Tibial nerve (tissue), 4 donors: ENCODE data around the gene CNRIP1. TPM values are rescaled to one million over a fixed set of nuclear protein-coding genes. Genes with fewer than 3 reads are reported as not detected.

ENCODE experiments used
- DNase-seq, 2 donors: peaks; one replicate each; pipeline ENCODE4 v3.0.0-alpha.2; 2019; ENCODE audit warnings: low spot score in 2 of 2
- H3K27ac ChIP-seq, 4 donors: fragments of 200-600 bp; sonication (generic) in 3 of 4; one replicate each; pipeline ENCODE4 v1.5.1; 2017 to 2019; ENCODE audit warnings: mild to moderate bottlenecking in 1 of 4
- H3K27me3 ChIP-seq, 2 donors: fragments of 200-600 bp; sonication (generic) in 1 of 2; one replicate each; pipeline versions ENCODE4 v1.5.1 to v1.6.0; 2017 to 2019
- H3K36me3 ChIP-seq, 3 donors: fragments of 200-600 bp; sonication (generic); one replicate each; pipeline ENCODE4 v1.5.1; 2018 to 2019
- H3K4me1 ChIP-seq, 4 donors: fragments of 200-600 bp; sonication (generic) in 3 of 4; one replicate each; pipeline ENCODE4 v1.5.1; 2017 to 2019
- H3K4me3 ChIP-seq, 4 donors: fragments of 200-600 bp; sonication (generic) in 3 of 4; one replicate each; pipeline ENCODE4 v1.5.1; 2017 to 2019; ENCODE audit warnings: mild to moderate bottlenecking in 1 of 4, moderate library complexity in 1 of 4
- H3K9me3 ChIP-seq, 4 donors: fragments of 200-600 bp; sonication (generic) in 3 of 4; one replicate each; pipeline ENCODE4 v1.5.1; 2017 to 2019
- CTCF ChIP-seq, 5 experiments: fragments of 200-600 bp in 3 of 5; fragments of 450-650 bp in 2 of 5; sonication (generic) in 3 of 5; IDR thresholded peaks; one replicate each; pipeline ENCODE4 v1.5.1; 2016 to 2019; ENCODE audit warnings: antibody characterized with exemption in 5 of 5, mild to moderate bottlenecking in 3 of 5, moderate library complexity in 2 of 5
- EP300 ChIP-seq, 2 donors: sonication (generic); formaldehyde crosslinking; IDR thresholded peaks; one replicate each; pipeline ENCODE4 v1.6.1; 2017; ENCODE audit warnings: antibody characterized with exemption in 2 of 2, mild to moderate bottlenecking in 1 of 2
- POLR2A ChIP-seq, 2 donors: fragments of 450-650 bp; IDR thresholded peaks; one replicate each; pipeline ENCODE4 v1.6.1; 2017; ENCODE audit warnings: antibody characterized with exemption in 2 of 2, mild to moderate bottlenecking in 2 of 2, moderate library complexity in 2 of 2
- WGBS, 2 donors: methylation state at CpG; one replicate each; pipeline ENCODE4 v1.1.5; 2018; 5-methylcytosine and 5-hydroxymethylcytosine counted together
- total RNA-seq, 4 donors: library from RNA; depleted of rRNA; stranded (reverse); fragments of >200 nt; gene quantifications; one replicate each; pipeline ENCODE4 v1.1.0, GENCODE V29; 2016

Gene CNRIP1
- total RNA-seq, 4 donors from 2014 or later: 38.2 to 45.9 (median 42.3) TPM

GRCh38 chr2:68263632-68264031 is 56.1 kb downstream of the CNRIP1 start:
- H3K27ac ChIP-seq: no peak overlapping the region
- 88% methylated on average over 2 of the region's 2 CpGs for WGBS, 2 donors
- H3K4me1 ChIP-seq: no peaks in the 10 kb centered on the region
- no peak overlapping the region for H3K4me3 ChIP-seq
- TF ChIP-seq CTCF (IDR thresholded peaks at IDR 0.05) (no peak), EP300 (IDR thresholded peaks at IDR 0.05) (no peak), POLR2A (IDR thresholded peaks at IDR 0.05) (no peak)
- H3K36me3 ChIP-seq: no peaks in the 10 kb centered on the region
- H3K27me3 ChIP-seq: no peaks in the 10 kb centered on the region
- H3K9me3 ChIP-seq: no peaks in the 10 kb centered on the region
- no peak for DNase-seq

GRCh38 chr2:68258851-68259250 is 60.9 kb downstream of the CNRIP1 start:
- TF ChIP-seq POLR2A (IDR thresholded peaks at IDR 0.05): no peak
- TF ChIP-seq CTCF (IDR thresholded peaks at IDR 0.05): no peak
- no peak for TF ChIP-seq EP300 (IDR thresholded peaks at IDR 0.05)

GRCh38 chr2:68256093-68256450 is 63.7 kb downstream of the CNRIP1 start:
- Histone ChIP-seq H3K27ac (peak overlapping the region in 1 of 4 donors; percentile 6), H3K4me1 (peaks cover 0 to 28% (median 8%) of the 10 kb centered on the region in 4 donors), H3K36me3 (no peaks in the 10 kb centered on the region), H3K9me3 (no peaks in the 10 kb centered on the region), H3K4me3 (no peak overlapping the region), H3K27me3 (no peaks in the 10 kb centered on the region)
- DNase-seq: no peak
- TF ChIP-seq EP300 (IDR thresholded peaks at IDR 0.05): no peak
- no peak for TF ChIP-seq CTCF (IDR thresholded peaks at IDR 0.05)
- TF ChIP-seq POLR2A (IDR thresholded peaks at IDR 0.05): no peak
- 77 to 93% methylated on average over 1 of the region's 1 CpG for WGBS, 2 donors

More at GRCh38 chr2:68258851-68259250, 60.9 kb downstream of the CNRIP1 start:
- WGBS, 2 donors: 63 to 75% methylated on average over 2 of the region's 2 CpGs
- Histone ChIP-seq H3K9me3 (no peaks in the 10 kb centered on the region), H3K4me3 (no peak overlapping the region), H3K36me3 (no peaks in the 10 kb centered on the region), H3K27me3 (no peaks in the 10 kb centered on the region), H3K4me1 (peaks cover 0 to 24% (median 4%) of the 10 kb centered on the region in 4 donors), H3K27ac (no peak overlapping the region)
- DNase-seq: no peak

GRCh38 chr2:68253219-68254068 is 66.3 kb downstream of the CNRIP1 start:
- TF ChIP-seq POLR2A (IDR thresholded peaks at IDR 0.05): no peak
- TF ChIP-seq EP300 (IDR thresholded peaks at IDR 0.05): no peak
- no peak for TF ChIP-seq CTCF (IDR thresholded peaks at IDR 0.05)
- Histone ChIP-seq H3K9me3 (no peaks in the 10 kb centered on the region), H3K4me1 (peaks cover 0 to 53% (median 31%) of the 10 kb centered on the region in 4 donors), H3K36me3 (no peaks in the 10 kb centered on the region), H3K27me3 (no peaks in the 10 kb centered on the region), H3K4me3 (peak overlapping the region; percentile 90 to 96 (median 92)), H3K27ac (peak overlapping the region; percentile 97 to 99 (median 98))
- 0% methylated on average over 15 of the region's 15 CpGs for WGBS, 2 donors
- DNase-seq: no peak
